Activated gamma-delta T cell treated with Interleukin-2 at 50 U/mL for 16 hours (primary cell): ENCODE measurements around the gene IGFBP2.

Experiments
- DNase-seq: peaks from one replicate; pipeline ENCODE4 v3.0.0-alpha.2; 2020

IGFBP2 gene

GRCh38 chr2:216664593-216665034, 31.4 kb downstream of the IGFBP2 start:
- DNase-seq, result no peak

DNA sequence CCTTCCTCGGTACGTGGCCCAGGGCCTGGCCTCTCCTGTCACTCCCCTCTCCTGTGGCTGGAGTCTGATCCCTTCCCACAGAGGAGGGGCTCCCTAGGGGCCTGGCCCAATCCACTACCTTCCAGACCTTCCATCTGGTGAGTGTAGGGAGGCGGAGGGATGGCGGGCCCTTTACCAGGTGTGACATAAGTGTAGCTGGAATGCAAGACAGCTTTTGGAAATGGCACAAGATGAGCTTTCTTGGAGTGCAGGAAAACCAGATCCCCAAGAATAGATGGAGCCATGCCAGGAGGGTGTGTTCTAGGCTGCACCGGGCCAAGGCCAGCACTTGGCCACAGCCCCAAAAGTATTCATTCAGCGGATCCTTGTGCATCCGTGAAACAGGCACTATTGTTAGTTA, 32.0 kb downstream of the IGFBP2 start:
- no peak for DNase-seq

DNA sequence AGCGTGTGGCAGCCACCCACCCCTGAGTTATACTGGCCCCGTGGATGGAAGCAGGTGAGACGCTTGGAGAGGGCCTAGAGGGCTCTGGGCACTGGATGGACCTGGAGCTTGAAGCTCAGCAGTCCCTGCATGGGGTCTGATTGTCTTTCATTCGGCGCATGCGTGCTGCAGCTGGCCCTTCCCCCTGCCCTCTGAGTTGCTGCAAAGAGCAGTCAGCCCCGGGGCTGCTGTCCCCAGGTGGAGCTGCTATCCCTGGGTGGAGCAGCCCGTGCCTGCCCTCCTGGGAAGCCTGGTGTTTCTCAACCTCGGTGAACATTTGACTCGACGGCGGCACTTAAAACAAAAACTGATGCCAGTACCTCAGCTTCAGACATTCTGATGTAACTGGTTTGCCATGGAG, 32.5 kb downstream of the IGFBP2 start:
- DNase-seq, result no peak

DNA sequence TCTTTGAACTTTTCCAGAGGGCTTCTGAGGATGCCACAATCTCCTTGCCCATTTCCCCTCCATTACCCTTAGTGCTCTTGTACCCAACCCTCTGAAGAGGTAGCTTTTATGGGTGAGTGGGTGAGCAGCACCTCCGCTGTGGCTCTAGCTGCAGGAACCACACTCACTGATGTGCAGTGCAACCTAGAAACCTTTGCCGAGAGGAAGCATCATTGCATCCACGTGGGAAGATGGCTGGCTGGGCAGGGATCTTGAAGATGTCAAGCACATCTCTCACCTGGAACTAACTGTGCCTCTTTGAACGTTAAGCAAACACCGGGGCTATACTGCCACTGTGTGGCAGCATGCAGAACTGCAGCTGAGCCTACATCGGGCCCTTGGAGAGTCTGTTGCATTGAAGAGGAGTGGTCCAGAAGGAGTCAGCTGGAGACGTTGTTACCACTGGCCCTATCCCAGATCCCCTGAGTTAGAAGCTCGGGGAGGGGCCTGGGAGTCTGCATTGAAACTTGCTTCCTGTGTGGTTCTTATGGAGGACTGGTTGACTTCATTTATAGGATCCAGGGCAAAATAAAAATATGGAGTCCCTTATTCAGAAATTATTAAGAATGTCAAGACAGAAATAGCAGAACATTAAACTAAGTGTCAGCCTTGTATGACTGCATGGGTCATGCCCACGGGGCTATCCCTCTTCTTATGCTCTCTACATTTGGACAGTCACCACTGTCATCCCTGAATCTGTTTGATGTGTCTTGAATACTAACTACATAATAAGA, 33.4 kb downstream of the IGFBP2 start:
- DNase-seq, result peak; percentile 61

GRCh38 chr2:216670266-216671080, 37.3 kb downstream of the IGFBP2 start:
- DNase-seq, result no peak

DNA sequence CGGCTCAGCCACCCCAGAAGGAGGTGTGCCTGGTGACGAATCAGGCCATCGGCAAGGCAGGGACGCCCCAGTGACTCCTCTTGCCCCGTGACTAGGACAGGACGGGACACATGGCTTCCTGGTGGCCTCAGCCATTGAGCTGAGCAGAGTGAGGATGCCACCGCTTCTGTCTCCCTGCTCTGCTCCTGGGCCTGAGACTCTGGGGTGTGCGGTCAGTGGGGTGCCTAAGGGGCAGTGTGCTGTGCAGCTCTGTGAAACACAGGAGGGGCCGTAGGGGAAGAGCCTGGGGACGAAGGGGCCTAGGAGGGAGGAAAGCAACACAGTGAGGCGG, 37.8 kb downstream of the IGFBP2 start:
- no peak for DNase-seq

GRCh38 chr2:216671791-216672343, 38.6 kb downstream of the IGFBP2 start:
- no peak for DNase-seq

DNA sequence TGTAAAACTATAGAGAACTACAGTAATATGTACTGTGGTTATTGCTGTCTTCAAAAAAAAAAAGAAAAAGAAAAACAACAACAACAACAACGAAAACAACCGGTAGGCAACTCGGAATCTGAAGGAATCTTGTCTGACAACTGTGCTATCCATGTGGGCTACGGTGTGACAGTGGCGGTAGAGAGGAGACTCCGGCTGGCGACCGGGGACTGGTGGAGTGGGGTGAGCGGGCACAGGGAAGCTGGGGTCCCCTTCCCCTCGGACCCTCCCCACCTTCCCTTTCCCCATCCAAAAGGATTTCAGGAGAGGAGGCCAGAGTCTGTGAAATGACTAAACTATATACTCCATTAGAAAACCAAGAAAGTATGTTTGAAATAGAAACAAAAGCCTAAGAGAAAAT, 39.2 kb downstream of the IGFBP2 start:
- no peak for DNase-seq

- DNase-seq, result no peak
Measured at GRCh38 chr2:216673021-216673420, 39.8 kb downstream of the IGFBP2 start.

- no peak for DNase-seq
Measured at GRCh38 chr2:216673609-216674008, 40.4 kb downstream of the IGFBP2 start.

GRCh38 chr2:216674376-216674775, 41.2 kb downstream of the IGFBP2 start:
- DNase-seq, result no peak

DNA sequence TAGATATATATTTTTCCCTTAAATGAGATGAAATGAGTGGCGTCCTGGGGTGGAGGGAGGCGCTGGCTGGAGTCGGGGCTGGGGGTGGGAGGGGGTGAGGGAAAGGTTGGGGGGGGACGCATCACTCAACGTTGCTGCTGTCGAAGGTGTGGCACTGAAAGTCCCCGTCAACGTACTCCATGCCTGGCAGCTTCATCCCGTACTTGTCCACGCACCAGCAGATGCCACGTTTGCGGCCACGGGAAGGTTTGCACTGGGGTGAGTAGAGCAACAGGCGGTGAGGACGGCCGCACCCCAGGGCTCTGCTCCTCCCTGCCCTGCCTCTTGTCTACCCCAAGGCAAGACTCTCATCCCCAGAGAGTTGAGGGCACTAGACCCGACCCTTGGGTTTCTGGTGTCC, 43.4 kb downstream of the IGFBP2 start:
- DNase-seq, result no peak

DNA sequence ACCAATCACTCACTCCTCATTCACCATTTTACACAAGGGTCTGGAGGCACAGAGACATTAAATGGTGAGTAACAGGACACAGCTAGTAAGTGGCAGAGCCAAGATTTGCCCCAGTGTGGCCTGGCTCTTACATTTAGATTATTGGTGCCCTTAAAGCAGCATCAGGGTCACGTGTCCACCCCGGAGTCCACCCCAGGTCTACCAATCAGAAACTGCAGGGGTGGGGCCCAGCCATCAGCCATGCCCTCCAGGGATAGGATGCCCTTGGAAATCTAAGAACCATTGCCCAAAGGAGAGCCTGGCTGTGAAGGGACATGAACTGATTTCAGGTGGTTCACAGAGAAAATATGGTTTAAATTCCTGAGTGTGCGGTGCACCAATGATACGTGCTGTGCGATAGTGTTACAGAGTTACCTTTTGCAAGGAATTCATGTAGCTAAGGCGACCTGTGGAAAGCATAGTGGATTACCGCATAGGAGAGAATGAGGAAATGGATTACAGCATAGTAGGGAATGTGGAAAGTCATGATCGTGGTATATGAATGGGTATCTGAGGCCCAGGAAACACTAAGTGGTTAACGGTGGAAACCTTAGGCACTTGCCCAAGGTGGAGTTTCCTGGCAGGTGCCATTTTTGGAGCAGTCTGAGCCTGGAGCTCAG, 44.3 kb downstream of the IGFBP2 start:
- DNase-seq, result no peak

GRCh38 chr2:216678098-216678465, 44.9 kb downstream of the IGFBP2 start:
- no peak for DNase-seq

GRCh38 chr2:216678813-216679657, 45.8 kb downstream of the IGFBP2 start:
- no peak for DNase-seq

DNA sequence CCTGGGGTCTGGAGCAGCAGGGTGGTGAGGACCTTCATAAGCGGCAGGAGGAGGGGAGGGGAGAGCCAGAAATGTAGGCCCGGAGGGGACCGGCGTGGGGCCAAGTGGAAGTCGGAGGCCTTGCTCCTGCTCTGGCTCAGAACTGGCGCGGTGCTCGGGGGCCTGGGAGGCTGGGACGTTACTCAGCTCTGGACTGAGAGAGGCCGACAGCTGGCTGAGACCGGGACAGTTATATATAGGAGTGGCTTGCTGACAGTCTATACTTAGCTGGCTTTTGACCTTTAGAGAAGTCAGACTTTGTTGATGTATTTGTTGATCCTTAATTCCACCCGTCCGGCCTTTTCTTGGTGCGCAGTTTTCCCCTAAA, 46.4 kb downstream of the IGFBP2 start:
- DNase-seq, result no peak

DNA sequence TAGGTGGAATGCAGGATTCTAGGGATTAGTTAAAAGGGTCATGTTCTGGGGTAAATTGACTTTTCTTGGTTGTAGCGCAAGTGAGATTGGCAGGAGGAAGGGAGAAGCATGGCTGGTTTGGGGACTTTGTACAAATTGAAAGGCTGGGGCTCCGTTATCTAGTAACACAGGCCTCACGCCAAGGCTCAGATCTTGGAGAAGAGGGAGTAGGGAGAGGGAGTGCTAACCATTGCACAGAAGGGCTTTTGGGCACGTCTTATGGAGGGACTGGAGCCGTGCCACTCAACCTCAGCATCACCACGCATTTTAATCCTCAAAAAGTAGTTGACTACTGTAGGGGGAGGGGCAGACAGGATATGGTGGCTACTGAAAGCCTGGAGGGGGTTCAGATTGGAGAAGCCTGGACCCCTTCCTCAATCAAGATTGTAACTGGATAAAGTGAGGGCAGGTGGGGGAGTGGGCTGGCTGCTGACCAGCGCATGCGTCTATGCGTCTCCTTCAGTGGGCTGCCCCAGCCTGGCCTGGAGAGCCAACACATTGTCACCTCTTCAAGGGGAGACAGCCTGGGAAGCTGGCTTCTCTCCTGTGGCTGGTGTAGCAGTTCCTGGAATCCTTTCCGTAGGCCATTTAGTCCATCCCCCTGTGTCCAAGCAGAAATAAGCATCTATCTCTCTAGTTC, 47.9 kb downstream of the IGFBP2 start:
- DNase-seq, result no peak

GRCh38 chr2:216681683-216682082, 48.5 kb downstream of the IGFBP2 start:
- DNase-seq, result no peak

GRCh38 chr2:216683846-216684245, 50.6 kb downstream of the IGFBP2 start:
- no peak for DNase-seq

GRCh38 chr2:216685327-216685875, 52.2 kb downstream of the IGFBP2 start:
- no peak for DNase-seq

DNA sequence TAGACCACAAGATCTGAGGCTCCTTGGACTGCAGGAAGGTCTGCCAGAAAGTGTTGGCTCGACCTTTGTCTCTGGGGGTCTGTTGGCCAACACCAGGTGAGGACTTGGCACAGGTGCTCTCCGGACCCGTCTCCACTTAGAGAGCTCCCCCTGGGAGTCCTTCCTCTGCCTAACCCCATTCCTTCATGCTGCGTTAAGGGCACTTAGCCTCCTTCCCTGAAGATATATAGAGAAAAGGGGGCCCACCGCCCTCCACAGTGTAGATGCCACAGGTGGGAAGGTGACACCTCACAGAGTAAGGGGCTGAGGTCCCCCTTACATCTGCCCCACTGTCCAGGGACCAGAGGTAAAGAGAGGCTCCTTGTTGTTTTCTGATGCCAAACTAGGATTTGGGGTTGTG, 53.9 kb downstream of the IGFBP2 start:
- no peak for DNase-seq

GRCh38 chr2:216687646-216688045, 54.4 kb downstream of the IGFBP2 start:
- DNase-seq, result no peak
